GM13976 (cell line): ENCODE results near the gene SH3D19.

ENCODE experiments used
- DNase-seq: peaks from one replicate; pipeline ENCODE4 v3.0.0; 2012; ENCODE audit warnings: low spot score
- in situ Hi-C: fragments of 300-500 bp; cut with MboI; formaldehyde crosslinking; loops from one replicate; pipeline ENCODE4 v1.12.0; 2022; ENCODE audit warnings: low sequenced_read_pairs, mixed read lengths, inconsistent platforms; ENCODE audit not compliant: unreplicated experiment
- TF ChIP-seq, protein P1 (sequence below): IDR thresholded peaks from 2 replicates; pipeline ENCODE4 v1.5.1; 2012; ENCODE audit warnings: borderline replicate concordance, mild to moderate bottlenecking; ENCODE audit not compliant: insufficient read depth; ENCODE audit errors: extremely low read depth, missing control alignments, control extremely low read depth

SH3D19 gene

DNA sequence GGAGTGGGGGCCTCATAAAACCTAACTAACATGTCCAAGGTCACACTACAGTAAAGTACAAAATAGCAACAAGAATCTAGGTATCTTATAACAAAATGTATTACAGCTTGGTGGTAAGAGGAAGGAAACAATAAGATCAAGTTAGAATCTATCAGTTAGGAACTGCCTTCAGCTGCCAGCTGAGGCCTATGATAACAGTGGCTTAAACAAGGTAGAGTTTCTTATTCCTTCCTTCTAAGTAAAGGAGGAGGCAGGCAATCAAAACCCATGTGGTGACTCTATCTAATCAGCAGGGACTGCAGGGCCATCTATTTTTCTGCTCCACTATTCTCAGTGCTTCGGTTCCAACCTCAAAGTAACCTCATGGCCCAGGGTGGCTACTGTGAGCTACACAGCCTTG lies 10.9 kb downstream of the SH3D19 start:
- in situ Hi-C loops, result no loop called here
- TF ChIP-seq, protein P1, sequence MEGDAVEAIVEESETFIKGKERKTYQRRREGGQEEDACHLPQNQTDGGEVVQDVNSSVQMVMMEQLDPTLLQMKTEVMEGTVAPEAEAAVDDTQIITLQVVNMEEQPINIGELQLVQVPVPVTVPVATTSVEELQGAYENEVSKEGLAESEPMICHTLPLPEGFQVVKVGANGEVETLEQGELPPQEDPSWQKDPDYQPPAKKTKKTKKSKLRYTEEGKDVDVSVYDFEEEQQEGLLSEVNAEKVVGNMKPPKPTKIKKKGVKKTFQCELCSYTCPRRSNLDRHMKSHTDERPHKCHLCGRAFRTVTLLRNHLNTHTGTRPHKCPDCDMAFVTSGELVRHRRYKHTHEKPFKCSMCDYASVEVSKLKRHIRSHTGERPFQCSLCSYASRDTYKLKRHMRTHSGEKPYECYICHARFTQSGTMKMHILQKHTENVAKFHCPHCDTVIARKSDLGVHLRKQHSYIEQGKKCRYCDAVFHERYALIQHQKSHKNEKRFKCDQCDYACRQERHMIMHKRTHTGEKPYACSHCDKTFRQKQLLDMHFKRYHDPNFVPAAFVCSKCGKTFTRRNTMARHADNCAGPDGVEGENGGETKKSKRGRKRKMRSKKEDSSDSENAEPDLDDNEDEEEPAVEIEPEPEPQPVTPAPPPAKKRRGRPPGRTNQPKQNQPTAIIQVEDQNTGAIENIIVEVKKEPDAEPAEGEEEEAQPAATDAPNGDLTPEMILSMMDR, result no peak
- no peak for DNase-seq

DNA sequence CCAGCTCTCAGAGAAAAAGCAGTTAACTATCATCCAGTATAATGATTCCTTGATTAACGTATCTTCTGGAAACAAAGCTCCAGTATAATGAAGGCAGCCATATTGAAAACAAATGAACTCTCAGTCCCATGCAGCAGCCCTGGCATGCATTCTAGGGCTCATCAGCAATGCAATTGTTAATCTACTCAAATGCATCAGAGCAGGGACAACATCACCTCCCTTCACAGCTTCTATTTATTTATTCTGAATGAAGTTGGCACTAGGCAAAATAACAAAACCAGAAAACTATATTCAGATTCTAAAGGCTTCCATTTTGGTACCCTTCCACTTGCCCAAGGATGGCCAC lies 11.4 kb downstream of the SH3D19 start:
- in situ Hi-C loops, result no loop called here
- TF ChIP-seq, protein P1, result no peak

GRCh38 chr4:151313306-151314009 lies 11.9 kb downstream of the SH3D19 start:
- in situ Hi-C loops, result no loop called here
- DNase-seq, result no peak
- TF ChIP-seq, protein P1, result no peak

More for the DNA sequence above, 11.4 kb downstream of the SH3D19 start:
- no peak for DNase-seq

DNA sequence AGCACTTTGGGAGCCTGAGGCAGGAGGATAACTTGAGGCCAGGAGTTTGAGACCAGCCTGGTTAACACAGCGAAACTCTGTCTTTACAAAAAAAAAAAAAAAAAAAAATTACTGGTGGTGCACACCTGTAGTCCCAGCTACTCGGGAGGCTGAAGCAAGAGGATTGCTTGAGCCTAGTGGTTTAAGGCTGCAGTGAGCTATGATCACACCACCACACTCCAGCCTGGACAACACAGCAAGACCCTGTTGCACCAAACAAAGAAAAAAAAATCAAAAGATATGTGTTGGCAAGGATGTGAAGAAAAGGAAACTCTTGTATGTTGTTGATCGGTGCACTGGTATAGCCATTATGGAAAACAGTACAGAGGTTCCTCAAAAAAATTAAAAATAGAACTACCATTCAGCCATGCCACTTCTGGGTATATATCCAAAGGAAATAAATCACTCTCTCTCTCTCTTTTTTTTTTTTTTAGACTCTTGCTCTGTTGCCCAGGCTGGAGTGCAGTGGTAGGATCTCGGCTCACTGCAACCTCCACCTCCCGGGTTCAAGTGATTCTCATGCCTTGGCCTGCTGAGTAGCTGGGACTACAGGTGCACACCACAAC lies 15.2 kb downstream of the SH3D19 start:
- TF ChIP-seq, protein P1, result no peak
- in situ Hi-C loops, result no loop called here
- no peak for DNase-seq

- TF ChIP-seq, protein P1, result no peak
- DNase-seq, result no peak
- in situ Hi-C loops, result no loop called here
These were observed 20.6 kb downstream of the SH3D19 start for GRCh38 chr4:151304755-151305154.

GRCh38 chr4:151304226-151304625 lies 21.2 kb downstream of the SH3D19 start:
- in situ Hi-C loops, result no loop called here
- DNase-seq, result no peak
- TF ChIP-seq, protein P1, result no peak
